RWPE2 (cell line): Measurements from ENCODE around the gene SOS1.
A peak's percentile ranks its signal among the peaks of the same experiment; 100 is the strongest.

Source experiments
- ATAC-seq: fragments of 200-7000 bp; cut with Tn5 transposase; 3 replicates; pipeline ENCODE4 v1.9.1; 2021; ENCODE audit warnings: low read depth
- DNase-seq: peaks from one replicate; pipeline ENCODE4 v3.0.0-alpha.2; 2020; ENCODE audit warnings: low spot score
- H3K27ac ChIP-seq: fragments of 450-650 bp; 2 replicates; pipeline ENCODE4 v1.5.1; 2017; ENCODE audit warnings: mild to moderate bottlenecking; ENCODE audit not compliant: poor library complexity, severe bottlenecking
- H3K27me3 ChIP-seq: fragments of 250-450 bp; sonication (Bioruptor Pico); 2 replicates; pipeline ENCODE4 v1.5.1; 2021; ENCODE audit warnings: mild to moderate bottlenecking, moderate library complexity; ENCODE audit not compliant: insufficient read depth, poor library complexity, severe bottlenecking
- H3K36me3 ChIP-seq: fragments of 250-450 bp; sonication (Bioruptor Pico); 2 replicates; pipeline ENCODE4 v1.5.1; 2020; ENCODE audit warnings: low read depth, mild to moderate bottlenecking, moderate library complexity
- H3K4me1 ChIP-seq: fragments of 250-450 bp; sonication (Bioruptor Pico); 2 replicates; pipeline ENCODE4 v1.5.1; 2021; ENCODE audit warnings: mild to moderate bottlenecking, moderate library complexity; ENCODE audit not compliant: insufficient read depth, poor library complexity, severe bottlenecking
- H3K4me3 ChIP-seq: fragments of 250-450 bp; sonication (Bioruptor Pico); 2 replicates; pipeline ENCODE4 v1.5.1; 2021; ENCODE audit warnings: mild to moderate bottlenecking, moderate library complexity; ENCODE audit not compliant: severe bottlenecking
- H3K9me3 ChIP-seq: fragments of 250-450 bp; sonication (Bioruptor Pico); 2 replicates; pipeline ENCODE4 v1.5.1; 2021; ENCODE audit warnings: mild to moderate bottlenecking, moderate library complexity; ENCODE audit not compliant: severe bottlenecking
- TF ChIP-seq, protein P1 (sequence below): fragments of 450-650 bp; IDR thresholded peaks from one replicate; pipeline ENCODE4 v1.5.1; 2017; ENCODE audit warnings: mild to moderate bottlenecking, moderate library complexity; ENCODE audit not compliant: poor library complexity, severe bottlenecking

Gene SOS1

DNA sequence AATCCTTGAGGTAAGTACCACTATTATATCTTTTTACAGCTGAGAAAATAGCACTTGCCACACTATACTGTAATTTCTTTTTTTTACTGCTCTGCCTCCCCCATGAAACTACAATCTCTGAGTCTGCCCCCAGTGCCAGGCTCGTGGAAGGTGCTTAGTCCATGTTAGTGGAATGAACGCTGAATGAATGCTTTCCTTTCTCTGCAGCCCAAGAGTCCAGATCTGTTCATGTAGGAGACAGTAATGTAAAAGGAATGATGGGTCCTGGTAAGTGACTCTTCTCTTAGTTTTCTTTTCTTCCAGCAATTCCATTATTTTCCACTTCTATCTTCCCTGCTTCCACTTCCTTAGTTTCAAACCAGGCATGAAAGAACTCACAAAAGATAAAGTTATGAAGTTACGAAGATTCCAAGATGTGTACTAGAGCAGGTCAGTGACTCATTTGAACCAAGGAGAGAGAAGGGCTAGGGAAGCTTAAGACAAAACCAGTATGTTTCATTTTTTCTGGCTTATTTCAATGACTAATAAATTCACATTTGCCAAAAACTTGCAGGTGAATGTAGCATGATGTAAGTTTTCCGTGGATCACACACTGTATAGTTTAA is 185.2 kb downstream of the SOS1 start:
- DNase-seq, result no peak
- peak; percentile 66 for ATAC-seq
- no peak overlapping the region for H3K4me3 ChIP-seq

GRCh38 chr2:38934742-38935141 is 186.1 kb downstream of the SOS1 start:
- TF ChIP-seq, protein P1, sequence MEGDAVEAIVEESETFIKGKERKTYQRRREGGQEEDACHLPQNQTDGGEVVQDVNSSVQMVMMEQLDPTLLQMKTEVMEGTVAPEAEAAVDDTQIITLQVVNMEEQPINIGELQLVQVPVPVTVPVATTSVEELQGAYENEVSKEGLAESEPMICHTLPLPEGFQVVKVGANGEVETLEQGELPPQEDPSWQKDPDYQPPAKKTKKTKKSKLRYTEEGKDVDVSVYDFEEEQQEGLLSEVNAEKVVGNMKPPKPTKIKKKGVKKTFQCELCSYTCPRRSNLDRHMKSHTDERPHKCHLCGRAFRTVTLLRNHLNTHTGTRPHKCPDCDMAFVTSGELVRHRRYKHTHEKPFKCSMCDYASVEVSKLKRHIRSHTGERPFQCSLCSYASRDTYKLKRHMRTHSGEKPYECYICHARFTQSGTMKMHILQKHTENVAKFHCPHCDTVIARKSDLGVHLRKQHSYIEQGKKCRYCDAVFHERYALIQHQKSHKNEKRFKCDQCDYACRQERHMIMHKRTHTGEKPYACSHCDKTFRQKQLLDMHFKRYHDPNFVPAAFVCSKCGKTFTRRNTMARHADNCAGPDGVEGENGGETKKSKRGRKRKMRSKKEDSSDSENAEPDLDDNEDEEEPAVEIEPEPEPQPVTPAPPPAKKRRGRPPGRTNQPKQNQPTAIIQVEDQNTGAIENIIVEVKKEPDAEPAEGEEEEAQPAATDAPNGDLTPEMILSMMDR, result no peak
- Histone ChIP-seq H3K27me3 (no peaks in the 10 kb centered on the region), H3K27ac (no peak overlapping the region), H3K4me1 (no peaks in the 10 kb centered on the region), H3K4me3 (no peak overlapping the region), H3K36me3 (no peaks in the 10 kb centered on the region), H3K9me3 (no peaks in the 10 kb centered on the region)
- ATAC-seq (no peak), DNase-seq (no peak)

More for the DNA sequence above, 185.2 kb downstream of the SOS1 start:
- H3K27ac ChIP-seq, result no peak overlapping the region
- H3K4me1 ChIP-seq, result no peaks in the 10 kb centered on the region
- TF ChIP-seq, protein P1, result no peak
- no peaks in the 10 kb centered on the region for H3K9me3 ChIP-seq
- H3K27me3 ChIP-seq, result no peaks in the 10 kb centered on the region
- H3K36me3 ChIP-seq, result no peaks in the 10 kb centered on the region

DNA sequence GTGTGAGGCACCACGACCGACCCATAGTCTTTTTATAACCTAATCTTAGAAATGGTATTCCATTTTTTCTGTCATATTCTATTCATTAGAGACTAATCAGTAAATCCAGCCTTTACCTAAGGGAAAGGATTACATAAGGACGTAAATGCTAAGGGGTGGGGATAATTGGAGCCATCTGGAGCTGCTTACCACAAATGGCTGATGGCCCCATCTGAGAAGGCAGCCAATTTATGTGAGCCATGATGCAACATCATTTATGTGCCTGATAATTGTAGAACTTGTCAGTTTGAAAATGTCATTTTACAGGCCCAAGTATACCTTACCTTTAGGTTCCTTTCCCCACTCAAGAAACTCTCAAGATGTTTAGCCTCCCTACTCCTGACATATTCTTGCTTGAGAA is 187.2 kb downstream of the SOS1 start:
- H3K4me1 ChIP-seq, result no peaks in the 10 kb centered on the region
- no peaks in the 10 kb centered on the region for H3K9me3 ChIP-seq
- H3K36me3 ChIP-seq, result no peaks in the 10 kb centered on the region
- DNase-seq, result no peak
- TF ChIP-seq, protein P1, result no peak
- no peak for ATAC-seq
- H3K27me3 ChIP-seq, result no peaks in the 10 kb centered on the region
- no peak overlapping the region for H3K4me3 ChIP-seq
- no peak overlapping the region for H3K27ac ChIP-seq

- ATAC-seq (no peak), DNase-seq (no peak)
- Histone ChIP-seq H3K36me3 (no peaks in the 10 kb centered on the region), H3K27me3 (no peaks in the 10 kb centered on the region), H3K4me3 (no peak overlapping the region), H3K4me1 (no peaks in the 10 kb centered on the region), H3K27ac (no peak overlapping the region), H3K9me3 (no peaks in the 10 kb centered on the region)
- TF ChIP-seq, protein P1, result no peak
Observed at GRCh38 chr2:38932586-38932985, 188.3 kb downstream of the SOS1 start.
